ENCODE measurements around the gene TBC1D17. TPM values are rescaled to one million over a fixed set of nuclear protein-coding genes. Genes with fewer than 3 reads are reported as not detected.

TBC1D17 gene
- total and polyA plus RNA-seq, 11 donors = 30.1 to 54.8 (median 38.1) TPM

GRCh38 chr19:49880162-49880869, 2.8 kb downstream of the TBC1D17 start:
- H3K36me3 ChIP-seq = peaks cover 8 to 69% (median 63%) of the 10 kb centered on the region in 9 donors
- ATAC-seq (no peak), DNase-seq (no peak)
- H3K27me3 ChIP-seq = no peaks in the 10 kb centered on the region
- no peaks in the 10 kb centered on the region for H3K9me3 ChIP-seq
- H3K4me1 ChIP-seq = peaks cover 0 to 23% (median 14%) of the 10 kb centered on the region in 12 donors
- WGBS, 4 donors = 88 to 94% (median 91%) methylated on average over 9 to 10 of the region's 10 CpGs
- H3K27ac ChIP-seq = no peak overlapping the region
- H3K4me3 ChIP-seq = no peak overlapping the region
- intact Hi-C loops (cut with DNase I) = no loop called here
- no peak for TF ChIP-seq CTCF (IDR thresholded peaks at IDR 0.05)
- no peak for TF ChIP-seq POLR2A (IDR thresholded peaks at IDR 0.05)

GRCh38 chr19:49881186-49881585, 3.7 kb downstream of the TBC1D17 start:
- H3K4me1 ChIP-seq = peaks cover 0 to 16% (median 9%) of the 10 kb centered on the region in 12 donors
- TF ChIP-seq CTCF (IDR thresholded peaks at IDR 0.05) = no peak
- TF ChIP-seq POLR2A (IDR thresholded peaks at IDR 0.05) = no peak
- peaks cover 8 to 78% (median 72%) of the 10 kb centered on the region in 9 donors for H3K36me3 ChIP-seq
- H3K4me3 ChIP-seq = no peak overlapping the region
- H3K9me3 ChIP-seq = no peaks in the 10 kb centered on the region
- no peak overlapping the region for H3K27ac ChIP-seq
- DNase-seq (peak in 1 of 5 donors; percentile 44), ATAC-seq (no peak)
- H3K27me3 ChIP-seq = no peaks in the 10 kb centered on the region
- WGBS, 4 donors = 92 to 98% (median 95%) methylated on average over 17 of the region's 17 CpGs
- intact Hi-C loops (cut with DNase I) = no loop called here

GRCh38 chr19:49881672-49882394, 4.3 kb downstream of the TBC1D17 start:
- no peak overlapping the region for H3K4me3 ChIP-seq
- ATAC-seq = no peak
- TF ChIP-seq CTCF (IDR thresholded peaks at IDR 0.05) (no peak), POLR2A (IDR thresholded peaks at IDR 0.05) (no peak)
- intact Hi-C loops (cut with DNase I) = no loop called here
- H3K27ac ChIP-seq = no peak overlapping the region
- peaks cover 8 to 84% (median 75%) of the 10 kb centered on the region in 9 donors for H3K36me3 ChIP-seq
- peak in 1 of 5 donors; percentile 52 for DNase-seq
- 82 to 90% (median 87%) methylated on average over 31 of the region's 31 CpGs for WGBS, 4 donors
- no peaks in the 10 kb centered on the region for H3K9me3 ChIP-seq
- no peaks in the 10 kb centered on the region for H3K27me3 ChIP-seq
- H3K4me1 ChIP-seq = peaks cover 0 to 16% (median 9%) of the 10 kb centered on the region in 12 donors

GRCh38 chr19:49882643-49883042, 5.1 kb downstream of the TBC1D17 start:
- no peak for TF ChIP-seq CTCF (IDR thresholded peaks at IDR 0.05)
- no peak for TF ChIP-seq POLR2A (IDR thresholded peaks at IDR 0.05)
- no peak overlapping the region for H3K27ac ChIP-seq
- intact Hi-C loops (cut with DNase I) = no loop called here
- no peak for DNase-seq
- peaks cover 8 to 90% (median 77%) of the 10 kb centered on the region in 9 donors for H3K36me3 ChIP-seq
- H3K4me1 ChIP-seq = peaks cover 0 to 25% (median 9%) of the 10 kb centered on the region in 12 donors
- H3K27me3 ChIP-seq = no peaks in the 10 kb centered on the region
- ATAC-seq = no peak
- 94 to 100% (median 97%) methylated on average over 4 to 14 of the region's 14 CpGs for WGBS, 4 donors
- H3K9me3 ChIP-seq = no peaks in the 10 kb centered on the region
- no peak overlapping the region for H3K4me3 ChIP-seq

Data from heart left ventricle (tissue), 16 donors.